Measurements from ENCODE around the gene NKTR. TPM values are rescaled to one million over a fixed set of nuclear protein-coding genes. Genes with fewer than 3 reads are reported as not detected.

The NKTR gene
- total RNA-seq, 4 donors from 2014 or later, result 33.8 to 82.3 (median 49.6) TPM

GRCh38 chr3:42663581-42664437, 63.3 kb downstream of the NKTR start:
- peak in 1 of 2 donors; percentile 81 for DNase-seq (ENCODE audit: low spot score in 2 of 2)
- intact Hi-C loops (cut with DNase I; ENCODE audit: low total_unique reads), result no loop called here
- H3K4me3 ChIP-seq (ENCODE audit: low read depth, poor library complexity, severe bottlenecking), result no peak overlapping the region
- TF ChIP-seq CTCF (IDR thresholded peaks at IDR 0.05) (no peak), POLR2A (IDR thresholded peaks at IDR 0.05) (no peak)
- 80 to 90% methylated on average over 19 to 38 of the region's 38 CpGs for WGBS, 2 donors

GRCh38 chr3:42664438-42664803, 63.9 kb downstream of the NKTR start:
- H3K4me3 ChIP-seq (ENCODE audit: low read depth, poor library complexity, severe bottlenecking), result no peak overlapping the region
- DNase-seq (ENCODE audit: low spot score in 2 of 2), result no peak

DNA sequence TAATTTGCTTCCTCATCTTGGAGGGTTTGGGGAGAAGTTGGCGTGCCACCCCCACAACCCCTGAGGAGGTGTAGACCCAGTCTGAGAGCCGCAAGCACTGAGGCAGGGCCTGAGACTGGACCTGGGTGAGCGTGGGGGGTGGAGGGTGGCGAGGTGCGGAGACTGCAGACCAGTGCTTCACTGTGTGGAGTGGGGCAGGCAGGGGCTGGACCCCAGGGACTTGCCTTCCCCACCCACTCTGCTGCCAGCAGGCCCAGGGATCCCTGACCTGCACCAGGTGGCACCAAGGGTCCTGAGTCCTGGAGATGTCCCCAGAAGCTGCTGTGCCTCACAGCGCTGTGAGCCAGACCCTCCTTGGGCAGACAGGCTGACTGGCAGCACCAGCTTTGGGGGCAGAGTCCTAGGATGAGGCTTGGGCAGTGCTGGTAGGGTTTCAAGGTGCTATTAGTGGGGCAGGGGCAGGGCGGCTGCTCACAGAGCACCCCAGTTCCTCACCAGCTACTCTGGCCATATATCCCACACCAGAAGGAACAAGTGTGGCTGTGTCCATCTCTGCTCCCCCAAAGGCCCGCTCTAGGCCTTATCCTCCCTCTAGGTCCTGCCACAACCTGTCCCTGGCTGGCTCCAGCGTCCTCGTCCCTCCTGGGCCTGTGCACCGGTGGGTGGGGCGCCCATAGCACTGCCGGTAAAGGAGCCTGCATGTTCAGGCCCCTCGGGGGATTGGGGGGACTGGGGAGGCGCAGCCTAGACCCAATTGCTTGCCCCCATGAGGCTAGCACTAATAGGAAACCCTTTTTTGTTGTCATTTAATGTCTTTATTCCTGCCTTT, 64.8 kb downstream of the NKTR start:
- DNase-seq (ENCODE audit: low spot score in 2 of 2), result peak; percentile 13 to 79
- intact Hi-C loops (cut with DNase I; ENCODE audit: low total_unique reads), result no loop called here
- WGBS, 2 donors, result 60 to 63% methylated on average over 10 to 15 of the region's 15 CpGs
- TF ChIP-seq POLR2A (IDR thresholded peaks at IDR 0.05), result no peak
- no peak for TF ChIP-seq CTCF (IDR thresholded peaks at IDR 0.05)
- H3K4me3 ChIP-seq (ENCODE audit: low read depth, poor library complexity, severe bottlenecking), result no peak overlapping the region

More at GRCh38 chr3:42664438-42664803, 63.9 kb downstream of the NKTR start:
- TF ChIP-seq CTCF (IDR thresholded peaks at IDR 0.05), result no peak
- no peak for TF ChIP-seq POLR2A (IDR thresholded peaks at IDR 0.05)
- WGBS, 2 donors, result 88 to 93% methylated on average over 7 to 19 of the region's 19 CpGs
- intact Hi-C loops (cut with DNase I; ENCODE audit: low total_unique reads), result no loop called here

GRCh38 chr3:42666022-42666421, 65.5 kb downstream of the NKTR start:
- peak; percentile 14 to 78 for DNase-seq (ENCODE audit: low spot score in 2 of 2)
- 51 to 60% methylated on average over 8 of the region's 8 CpGs for WGBS, 2 donors
- intact Hi-C loops (cut with DNase I; ENCODE audit: low total_unique reads), result no loop called here
- TF ChIP-seq CTCF (IDR thresholded peaks at IDR 0.05), result no peak
- no peak for TF ChIP-seq POLR2A (IDR thresholded peaks at IDR 0.05)
- no peak overlapping the region for H3K4me3 ChIP-seq (ENCODE audit: low read depth, poor library complexity, severe bottlenecking)

GRCh38 chr3:42666577-42666998, 66.1 kb downstream of the NKTR start:
- DNase-seq (ENCODE audit: low spot score in 2 of 2), result peak in 1 of 2 donors; percentile 81
- WGBS, 2 donors, result 72 to 81% methylated on average over 3 to 4 of the region's 4 CpGs
- intact Hi-C loops (cut with DNase I; ENCODE audit: low total_unique reads), result no loop called here

More at GRCh38 chr3:42666577-42666998, 66.1 kb downstream of the NKTR start:
- no peak for TF ChIP-seq POLR2A (IDR thresholded peaks at IDR 0.05)
- TF ChIP-seq CTCF (IDR thresholded peaks at IDR 0.05), result no peak
- H3K4me3 ChIP-seq (ENCODE audit: low read depth, poor library complexity, severe bottlenecking), result no peak overlapping the region

Measured in lower leg skin (tissue), 4 donors.